Measurements from ENCODE around the gene ADCY3. TPM values are rescaled to one million over a fixed set of nuclear protein-coding genes. Genes with fewer than 3 reads are reported as not detected.

ADCY3 gene
- polyA plus RNA-seq, 1 of the 3 experiments (the other 2 are of a cell fraction) = 53.9 TPM

DNA sequence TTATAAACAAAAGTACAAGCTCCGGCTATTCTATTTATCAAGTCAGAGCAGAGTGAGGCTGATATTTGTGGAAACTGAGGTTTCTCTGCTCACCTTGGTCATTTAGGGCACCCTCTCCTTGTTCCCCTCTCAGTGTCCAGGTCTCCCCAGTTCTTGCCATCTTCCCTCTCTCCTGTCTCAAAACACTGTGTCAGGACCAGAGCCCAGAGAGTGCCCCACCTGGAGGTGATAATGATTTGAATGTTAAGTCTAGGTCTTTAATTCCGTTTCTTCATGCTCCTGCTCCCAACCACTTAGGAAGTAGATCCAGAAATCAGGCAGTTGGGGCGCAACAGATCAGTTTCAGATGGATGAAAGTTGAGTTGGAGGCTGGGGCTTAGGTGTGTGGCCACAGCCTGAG lies 9.2 kb upstream of the ADCY3 start:
- no peak overlapping the region for H3K4me3 ChIP-seq (ENCODE audit: low read depth in 2 of 2, low read length in 1 of 2)
- H3K27ac ChIP-seq (ENCODE audit: low read depth in 2 of 2, low read length in 1 of 2) = no peak overlapping the region
- over 99% methylated on average over 3 of the region's 3 CpGs for WGBS (ENCODE audit: low lambda C conversion rate)
- no peaks in the 10 kb centered on the region for H3K9me3 ChIP-seq
- H3F3A ChIP-seq (replicated peaks; ENCODE audit: insufficient read depth) = no peaks in the 10 kb centered on the region
- no peaks in the 10 kb centered on the region for H3K27me3 ChIP-seq (ENCODE audit: insufficient read depth)
- no peaks in the 10 kb centered on the region for H3K9me2 ChIP-seq
- H4K20me1 ChIP-seq (ENCODE audit: insufficient read depth) = no peaks in the 10 kb centered on the region
- no peaks in the 10 kb centered on the region for H3K4me1 ChIP-seq (ENCODE audit: control insufficient read depth in 1 of 2, insufficient read depth in 2 of 2, low read depth in 1 of 2, low read length in 1 of 2)
- DNase-seq = no peak
- CTCF ChIA-PET = interaction anchor here (0.8 to 1.5 kb wide), 3 partner anchors 9 to 46 kb away, joined by 3 to 4 read pairs (median 3); partner anchors contain the start of gene ADCY3
- no peak overlapping the region for H2AFZ ChIP-seq (ENCODE audit: low read depth)
- no peaks in the 10 kb centered on the region for H3K79me2 ChIP-seq (ENCODE audit: insufficient read depth)
- TF ChIP-seq EP300 (IDR thresholded peaks at IDR 0.05; ENCODE audit: borderline replicate concordance in 1 of 2, low read depth in 1 of 2, low read length in 1 of 2) (no peak), TEAD4 (IDR thresholded peaks at IDR 0.05; ENCODE audit: borderline replicate concordance, insufficient read depth) (no peak), FOXM1 (IDR thresholded peaks at IDR 0.05; ENCODE audit: low read depth) (no peak), POLR2AphosphoS5 (IDR thresholded peaks at IDR 0.05; ENCODE audit: low read depth, low read length) (no peak), ZBTB33 (IDR thresholded peaks at IDR 0.05; ENCODE audit: borderline replicate concordance, low read depth) (no peak), RCOR1 (IDR thresholded peaks at IDR 0.05; ENCODE audit: low read length) (no peak), CHD2 (IDR thresholded peaks at IDR 0.05; ENCODE audit: low read length, partially characterized antibody) (no peak), JUND (IDR thresholded peaks at IDR 0.05) (no peak)
- TF ChIP-seq, protein P1, sequence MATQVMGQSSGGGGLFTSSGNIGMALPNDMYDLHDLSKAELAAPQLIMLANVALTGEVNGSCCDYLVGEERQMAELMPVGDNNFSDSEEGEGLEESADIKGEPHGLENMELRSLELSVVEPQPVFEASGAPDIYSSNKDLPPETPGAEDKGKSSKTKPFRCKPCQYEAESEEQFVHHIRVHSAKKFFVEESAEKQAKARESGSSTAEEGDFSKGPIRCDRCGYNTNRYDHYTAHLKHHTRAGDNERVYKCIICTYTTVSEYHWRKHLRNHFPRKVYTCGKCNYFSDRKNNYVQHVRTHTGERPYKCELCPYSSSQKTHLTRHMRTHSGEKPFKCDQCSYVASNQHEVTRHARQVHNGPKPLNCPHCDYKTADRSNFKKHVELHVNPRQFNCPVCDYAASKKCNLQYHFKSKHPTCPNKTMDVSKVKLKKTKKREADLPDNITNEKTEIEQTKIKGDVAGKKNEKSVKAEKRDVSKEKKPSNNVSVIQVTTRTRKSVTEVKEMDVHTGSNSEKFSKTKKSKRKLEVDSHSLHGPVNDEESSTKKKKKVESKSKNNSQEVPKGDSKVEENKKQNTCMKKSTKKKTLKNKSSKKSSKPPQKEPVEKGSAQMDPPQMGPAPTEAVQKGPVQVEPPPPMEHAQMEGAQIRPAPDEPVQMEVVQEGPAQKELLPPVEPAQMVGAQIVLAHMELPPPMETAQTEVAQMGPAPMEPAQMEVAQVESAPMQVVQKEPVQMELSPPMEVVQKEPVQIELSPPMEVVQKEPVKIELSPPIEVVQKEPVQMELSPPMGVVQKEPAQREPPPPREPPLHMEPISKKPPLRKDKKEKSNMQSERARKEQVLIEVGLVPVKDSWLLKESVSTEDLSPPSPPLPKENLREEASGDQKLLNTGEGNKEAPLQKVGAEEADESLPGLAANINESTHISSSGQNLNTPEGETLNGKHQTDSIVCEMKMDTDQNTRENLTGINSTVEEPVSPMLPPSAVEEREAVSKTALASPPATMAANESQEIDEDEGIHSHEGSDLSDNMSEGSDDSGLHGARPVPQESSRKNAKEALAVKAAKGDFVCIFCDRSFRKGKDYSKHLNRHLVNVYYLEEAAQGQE (IDR thresholded peaks at IDR 0.05; ENCODE audit: low read depth, low read length) = no peak
- H3K9ac ChIP-seq = no peak overlapping the region
- no peak overlapping the region for H3K4me2 ChIP-seq
- H3K36me3 ChIP-seq (replicated peaks in 1 of 2; ENCODE audit: control insufficient read depth in 1 of 2, insufficient read depth in 2 of 2, low read length in 1 of 2) = no peaks in the 10 kb centered on the region
- POLR2A ChIA-PET = no interaction called here

GRCh38 chr2:24928036-24928435 lies 8.0 kb upstream of the ADCY3 start:
- H3K4me2 ChIP-seq = no peak overlapping the region
- no peak overlapping the region for H3K9ac ChIP-seq
- H3K27ac ChIP-seq (ENCODE audit: low read depth in 2 of 2, low read length in 1 of 2) = no peak overlapping the region
- H3K9me2 ChIP-seq = no peaks in the 10 kb centered on the region
- H3K36me3 ChIP-seq (replicated peaks in 1 of 2; ENCODE audit: control insufficient read depth in 1 of 2, insufficient read depth in 2 of 2, low read length in 1 of 2) = no peaks in the 10 kb centered on the region
- H3K4me1 ChIP-seq (ENCODE audit: control insufficient read depth in 1 of 2, insufficient read depth in 2 of 2, low read depth in 1 of 2, low read length in 1 of 2) = no peaks in the 10 kb centered on the region
- DNase-seq = no peak
- no peaks in the 10 kb centered on the region for H3K79me2 ChIP-seq (ENCODE audit: insufficient read depth)
- H4K20me1 ChIP-seq (ENCODE audit: insufficient read depth) = no peaks in the 10 kb centered on the region
- no peaks in the 10 kb centered on the region for H3F3A ChIP-seq (replicated peaks; ENCODE audit: insufficient read depth)
- ChIA-PET CTCF (interaction anchor here (1.0 to 1.2 kb wide), 2 partner anchors 12 to 201 kb away, joined by 3 read pairs; no protein-coding TSS in a partner anchor), POLR2A (no interaction called here)
- no peaks in the 10 kb centered on the region for H3K27me3 ChIP-seq (ENCODE audit: insufficient read depth)
- TF ChIP-seq CTCF (IDR thresholded peaks at IDR 0.05) (0 out of 2 replicates have a peak, but pooled peaks have one; percentile 7), RFX5 (IDR thresholded peaks at IDR 0.05; ENCODE audit: low read length) (no peak), MEF2A (IDR thresholded peaks at IDR 0.05; ENCODE audit: borderline replicate concordance, low read depth) (no peak), ZBTB33 (IDR thresholded peaks at IDR 0.05; ENCODE audit: borderline replicate concordance, low read depth) (no peak), POLR2AphosphoS5 (IDR thresholded peaks at IDR 0.05; ENCODE audit: low read depth, low read length) (no peak), RCOR1 (IDR thresholded peaks at IDR 0.05; ENCODE audit: low read length) (no peak)
- TF ChIP-seq, protein P2, sequence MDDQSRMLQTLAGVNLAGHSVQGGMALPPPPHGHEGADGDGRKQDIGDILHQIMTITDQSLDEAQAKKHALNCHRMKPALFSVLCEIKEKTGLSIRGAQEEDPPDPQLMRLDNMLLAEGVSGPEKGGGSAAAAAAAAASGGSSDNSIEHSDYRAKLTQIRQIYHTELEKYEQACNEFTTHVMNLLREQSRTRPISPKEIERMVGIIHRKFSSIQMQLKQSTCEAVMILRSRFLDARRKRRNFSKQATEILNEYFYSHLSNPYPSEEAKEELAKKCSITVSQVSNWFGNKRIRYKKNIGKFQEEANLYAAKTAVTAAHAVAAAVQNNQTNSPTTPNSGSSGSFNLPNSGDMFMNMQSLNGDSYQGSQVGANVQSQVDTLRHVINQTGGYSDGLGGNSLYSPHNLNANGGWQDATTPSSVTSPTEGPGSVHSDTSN (IDR thresholded peaks at IDR 0.05) = no peak
- TF ChIP-seq, protein P3, sequence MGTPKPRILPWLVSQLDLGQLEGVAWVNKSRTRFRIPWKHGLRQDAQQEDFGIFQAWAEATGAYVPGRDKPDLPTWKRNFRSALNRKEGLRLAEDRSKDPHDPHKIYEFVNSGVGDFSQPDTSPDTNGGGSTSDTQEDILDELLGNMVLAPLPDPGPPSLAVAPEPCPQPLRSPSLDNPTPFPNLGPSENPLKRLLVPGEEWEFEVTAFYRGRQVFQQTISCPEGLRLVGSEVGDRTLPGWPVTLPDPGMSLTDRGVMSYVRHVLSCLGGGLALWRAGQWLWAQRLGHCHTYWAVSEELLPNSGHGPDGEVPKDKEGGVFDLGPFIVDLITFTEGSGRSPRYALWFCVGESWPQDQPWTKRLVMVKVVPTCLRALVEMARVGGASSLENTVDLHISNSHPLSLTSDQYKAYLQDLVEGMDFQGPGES (IDR thresholded peaks at IDR 0.05; ENCODE audit: low read depth, low read length) = no peak
- no peak overlapping the region for H2AFZ ChIP-seq (ENCODE audit: low read depth)
- no peaks in the 10 kb centered on the region for H3K9me3 ChIP-seq
- no peak overlapping the region for H3K4me3 ChIP-seq (ENCODE audit: low read depth in 2 of 2, low read length in 1 of 2)
